Esophagus muscularis mucosa (tissue), 3 donors: Measurements from ENCODE around the gene QKI.

Source experiments
- POLR2AphosphoS5 ChIP-seq, 2 donors: sonication (generic); formaldehyde crosslinking; IDR thresholded peaks; one replicate each; pipeline ENCODE4 v1.6.1; 2017; ENCODE audit warnings: antibody characterized with exemption in 2 of 2
- TF ChIP-seq, protein P1 (sequence below), 3 experiments: fragments of 200-600 bp in 2 of 3; fragments of 450-650 bp in 1 of 3; sonication (generic) in 2 of 3; IDR thresholded peaks; one replicate each; pipeline ENCODE4 v1.5.1; 2017 to 2019; ENCODE audit warnings: antibody characterized with exemption in 3 of 3, mild to moderate bottlenecking in 2 of 3, moderate library complexity in 1 of 3

DNA sequence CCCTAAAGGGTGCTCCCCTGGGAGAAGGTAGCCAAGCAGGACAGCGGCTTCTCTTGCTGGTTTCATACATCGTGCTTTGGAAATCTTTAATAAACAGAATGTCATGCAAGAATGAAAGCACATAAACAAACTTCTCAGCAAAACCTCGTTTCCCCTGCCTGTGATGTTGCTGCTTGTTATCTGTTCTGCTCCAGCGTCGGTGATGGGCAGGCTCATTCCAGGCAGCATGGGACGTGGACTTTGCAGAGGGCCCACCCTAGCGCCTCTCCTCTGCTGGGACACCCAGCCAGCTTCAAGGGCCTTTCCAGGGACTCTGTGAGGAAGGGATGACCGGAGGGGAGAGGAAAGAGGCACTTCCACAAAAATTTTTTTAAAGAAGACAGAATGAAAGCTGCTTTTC is 197.7 kb downstream of the QKI start:
- no peak for TF ChIP-seq POLR2AphosphoS5 (IDR thresholded peaks at IDR 0.05)
- TF ChIP-seq, protein P1, sequence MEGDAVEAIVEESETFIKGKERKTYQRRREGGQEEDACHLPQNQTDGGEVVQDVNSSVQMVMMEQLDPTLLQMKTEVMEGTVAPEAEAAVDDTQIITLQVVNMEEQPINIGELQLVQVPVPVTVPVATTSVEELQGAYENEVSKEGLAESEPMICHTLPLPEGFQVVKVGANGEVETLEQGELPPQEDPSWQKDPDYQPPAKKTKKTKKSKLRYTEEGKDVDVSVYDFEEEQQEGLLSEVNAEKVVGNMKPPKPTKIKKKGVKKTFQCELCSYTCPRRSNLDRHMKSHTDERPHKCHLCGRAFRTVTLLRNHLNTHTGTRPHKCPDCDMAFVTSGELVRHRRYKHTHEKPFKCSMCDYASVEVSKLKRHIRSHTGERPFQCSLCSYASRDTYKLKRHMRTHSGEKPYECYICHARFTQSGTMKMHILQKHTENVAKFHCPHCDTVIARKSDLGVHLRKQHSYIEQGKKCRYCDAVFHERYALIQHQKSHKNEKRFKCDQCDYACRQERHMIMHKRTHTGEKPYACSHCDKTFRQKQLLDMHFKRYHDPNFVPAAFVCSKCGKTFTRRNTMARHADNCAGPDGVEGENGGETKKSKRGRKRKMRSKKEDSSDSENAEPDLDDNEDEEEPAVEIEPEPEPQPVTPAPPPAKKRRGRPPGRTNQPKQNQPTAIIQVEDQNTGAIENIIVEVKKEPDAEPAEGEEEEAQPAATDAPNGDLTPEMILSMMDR (IDR thresholded peaks at IDR 0.05), result no peak
